Measurements from ENCODE around the gene MICU1.

MICU1 gene

GRCh38 chr10:72511459-72511858 lies 114.4 kb downstream of the MICU1 start:
- H3K4me3 Mint-ChIP-seq: no peak overlapping the region
- H3K4me1 Mint-ChIP-seq (ENCODE audit: low read depth): peaks cover 4% of the 10 kb centered on the region
- no peaks in the 10 kb centered on the region for H3K27me3 Mint-ChIP-seq
- peaks cover 17% of the 10 kb centered on the region for H3K9me3 Mint-ChIP-seq (ENCODE audit: low read depth)
- H3K36me3 Mint-ChIP-seq: peaks cover 23% of the 10 kb centered on the region
- H3K27ac Mint-ChIP-seq: no peak overlapping the region

GRCh38 chr10:72509941-72510340 lies 115.9 kb downstream of the MICU1 start:
- peaks cover 12% of the 10 kb centered on the region for H3K9me3 Mint-ChIP-seq (ENCODE audit: low read depth)
- no peaks in the 10 kb centered on the region for H3K4me1 Mint-ChIP-seq (ENCODE audit: low read depth)
- no peak overlapping the region for H3K4me3 Mint-ChIP-seq

GRCh38 chr10:72509206-72509799 lies 116.6 kb downstream of the MICU1 start:
- no peak overlapping the region for H3K4me3 Mint-ChIP-seq
- H3K27me3 Mint-ChIP-seq: no peaks in the 10 kb centered on the region
- no peak overlapping the region for H3K27ac Mint-ChIP-seq
- H3K4me1 Mint-ChIP-seq (ENCODE audit: low read depth): no peaks in the 10 kb centered on the region
- H3K36me3 Mint-ChIP-seq: peaks cover 27% of the 10 kb centered on the region
- peaks cover 10% of the 10 kb centered on the region for H3K9me3 Mint-ChIP-seq (ENCODE audit: low read depth)

More at GRCh38 chr10:72509941-72510340, 115.9 kb downstream of the MICU1 start:
- H3K27ac Mint-ChIP-seq: no peak overlapping the region
- peaks cover 26% of the 10 kb centered on the region for H3K36me3 Mint-ChIP-seq
- H3K27me3 Mint-ChIP-seq: no peaks in the 10 kb centered on the region

GRCh38 chr10:72508033-72508432 lies 117.8 kb downstream of the MICU1 start:
- H3K27me3 Mint-ChIP-seq: no peaks in the 10 kb centered on the region
- H3K4me1 Mint-ChIP-seq (ENCODE audit: low read depth): peaks cover under 1% of the 10 kb centered on the region
- H3K4me3 Mint-ChIP-seq: no peak overlapping the region
- peaks cover 8% of the 10 kb centered on the region for H3K9me3 Mint-ChIP-seq (ENCODE audit: low read depth)
- H3K27ac Mint-ChIP-seq: no peak overlapping the region
- peaks cover 29% of the 10 kb centered on the region for H3K36me3 Mint-ChIP-seq

- Mint-ChIP-seq H3K4me1 (ENCODE audit: low read depth) (peaks cover 2% of the 10 kb centered on the region), H3K27ac (no peak overlapping the region), H3K4me3 (no peak overlapping the region)
Measured at GRCh38 chr10:72506474-72506873, 119.4 kb downstream of the MICU1 start.

GRCh38 chr10:72505435-72505834 lies 120.4 kb downstream of the MICU1 start:
- no peak overlapping the region for H3K27ac Mint-ChIP-seq
- H3K4me3 Mint-ChIP-seq: no peak overlapping the region
- peaks cover 8% of the 10 kb centered on the region for H3K9me3 Mint-ChIP-seq (ENCODE audit: low read depth)
- peaks cover 28% of the 10 kb centered on the region for H3K36me3 Mint-ChIP-seq
- H3K4me1 Mint-ChIP-seq (ENCODE audit: low read depth): peaks cover 2% of the 10 kb centered on the region
- no peaks in the 10 kb centered on the region for H3K27me3 Mint-ChIP-seq

More at GRCh38 chr10:72506474-72506873, 119.4 kb downstream of the MICU1 start:
- Mint-ChIP-seq H3K9me3 (ENCODE audit: low read depth) (peaks cover 8% of the 10 kb centered on the region), H3K36me3 (peaks cover 30% of the 10 kb centered on the region), H3K27me3 (no peaks in the 10 kb centered on the region)

- Mint-ChIP-seq H3K27me3 (no peaks in the 10 kb centered on the region), H3K9me3 (ENCODE audit: low read depth) (peaks cover 8% of the 10 kb centered on the region), H3K4me3 (no peak overlapping the region), H3K27ac (no peak overlapping the region), H3K4me1 (ENCODE audit: low read depth) (peaks cover 2% of the 10 kb centered on the region), H3K36me3 (peaks cover 28% of the 10 kb centered on the region)
Measured at GRCh38 chr10:72503694-72504438, 122.0 kb downstream of the MICU1 start.

- Mint-ChIP-seq H3K9me3 (ENCODE audit: low read depth) (peaks cover 8% of the 10 kb centered on the region), H3K4me1 (ENCODE audit: low read depth) (peaks cover 2% of the 10 kb centered on the region), H3K27me3 (no peaks in the 10 kb centered on the region), H3K27ac (no peak overlapping the region), H3K4me3 (no peak overlapping the region), H3K36me3 (peaks cover 26% of the 10 kb centered on the region)
Measured at GRCh38 chr10:72503241-72503640, 122.6 kb downstream of the MICU1 start.

GRCh38 chr10:72502581-72502980 lies 123.3 kb downstream of the MICU1 start:
- H3K4me3 Mint-ChIP-seq: no peak overlapping the region
- H3K9me3 Mint-ChIP-seq (ENCODE audit: low read depth): peaks cover 8% of the 10 kb centered on the region
- H3K27me3 Mint-ChIP-seq: no peaks in the 10 kb centered on the region
- peaks cover 26% of the 10 kb centered on the region for H3K36me3 Mint-ChIP-seq
- peaks cover 2% of the 10 kb centered on the region for H3K4me1 Mint-ChIP-seq (ENCODE audit: low read depth)
- no peak overlapping the region for H3K27ac Mint-ChIP-seq

GRCh38 chr10:72499701-72500100 lies 126.2 kb downstream of the MICU1 start:
- Mint-ChIP-seq H3K4me1 (ENCODE audit: low read depth) (peaks cover 2% of the 10 kb centered on the region), H3K9me3 (ENCODE audit: low read depth) (peaks cover 8% of the 10 kb centered on the region), H3K4me3 (no peak overlapping the region), H3K27me3 (no peaks in the 10 kb centered on the region), H3K36me3 (peaks cover 12% of the 10 kb centered on the region), H3K27ac (no peak overlapping the region)

GRCh38 chr10:72490951-72491350 lies 134.9 kb downstream of the MICU1 start:
- Mint-ChIP-seq H3K9me3 (ENCODE audit: low read depth) (no peaks in the 10 kb centered on the region), H3K27ac (no peak overlapping the region), H3K27me3 (no peaks in the 10 kb centered on the region), H3K4me1 (ENCODE audit: low read depth) (no peaks in the 10 kb centered on the region), H3K36me3 (peaks cover 5% of the 10 kb centered on the region), H3K4me3 (no peak overlapping the region)

- Mint-ChIP-seq H3K4me1 (ENCODE audit: low read depth) (no peaks in the 10 kb centered on the region), H3K9me3 (ENCODE audit: low read depth) (no peaks in the 10 kb centered on the region), H3K27me3 (no peaks in the 10 kb centered on the region), H3K27ac (no peak overlapping the region), H3K36me3 (peaks cover 7% of the 10 kb centered on the region), H3K4me3 (no peak overlapping the region)
Measured at GRCh38 chr10:72487521-72487920, 138.4 kb downstream of the MICU1 start.

- Mint-ChIP-seq H3K27me3 (no peaks in the 10 kb centered on the region), H3K4me3 (no peak overlapping the region), H3K27ac (no peak overlapping the region), H3K36me3 (peaks cover 6% of the 10 kb centered on the region), H3K9me3 (ENCODE audit: low read depth) (no peaks in the 10 kb centered on the region), H3K4me1 (ENCODE audit: low read depth) (no peaks in the 10 kb centered on the region)
Measured at GRCh38 chr10:72487116-72487515, 138.8 kb downstream of the MICU1 start.

- H3K27ac Mint-ChIP-seq: no peak overlapping the region
- no peaks in the 10 kb centered on the region for H3K9me3 Mint-ChIP-seq (ENCODE audit: low read depth)
- no peaks in the 10 kb centered on the region for H3K4me1 Mint-ChIP-seq (ENCODE audit: low read depth)
- no peak overlapping the region for H3K4me3 Mint-ChIP-seq
- H3K36me3 Mint-ChIP-seq: peaks cover 4% of the 10 kb centered on the region
- H3K27me3 Mint-ChIP-seq: no peaks in the 10 kb centered on the region
Measured at GRCh38 chr10:72485701-72486100, 140.2 kb downstream of the MICU1 start.

- Mint-ChIP-seq H3K4me1 (ENCODE audit: low read depth) (no peaks in the 10 kb centered on the region), H3K27me3 (no peaks in the 10 kb centered on the region), H3K27ac (no peak overlapping the region), H3K9me3 (ENCODE audit: low read depth) (no peaks in the 10 kb centered on the region), H3K4me3 (no peak overlapping the region), H3K36me3 (peaks cover 7% of the 10 kb centered on the region)
Measured at GRCh38 chr10:72484521-72484920, 141.4 kb downstream of the MICU1 start.

- H3K36me3 Mint-ChIP-seq: peaks cover 10% of the 10 kb centered on the region
- no peak overlapping the region for H3K27ac Mint-ChIP-seq
- H3K4me1 Mint-ChIP-seq (ENCODE audit: low read depth): no peaks in the 10 kb centered on the region
- no peaks in the 10 kb centered on the region for H3K9me3 Mint-ChIP-seq (ENCODE audit: low read depth)
- no peak overlapping the region for H3K4me3 Mint-ChIP-seq
- H3K27me3 Mint-ChIP-seq: no peaks in the 10 kb centered on the region
Measured at GRCh38 chr10:72483471-72483870, 142.4 kb downstream of the MICU1 start.

Measured in activated naive CD8-positive, alpha-beta T cell (primary cell).